Gastrocnemius medialis (tissue), 4 donors: ENCODE measurements around the gene ZBTB45. TPM values are rescaled to one million over a fixed set of nuclear protein-coding genes. Genes with fewer than 3 reads are reported as not detected.

ENCODE experiments used
- ATAC-seq, 2 donors: fragments of 150-250 bp; one replicate each; pipeline ENCODE4 v1.9.1; 2016
- DNase-seq, 2 donors: peaks; one replicate each; pipeline ENCODE4 v3.0.0-alpha.2; 2019
- H3K27ac ChIP-seq, 4 donors: fragments of 200-600 bp; sonication (generic); 1 replicate in 1 of 4; 2 replicates in 3 of 4; pipeline ENCODE4 v1.5.1; 2016 to 2018; ENCODE audit warnings: mild to moderate bottlenecking in 2 of 4, moderate library complexity in 1 of 4
- H3K27me3 ChIP-seq, 3 donors: fragments of 200-600 bp; sonication (generic) in 2 of 3; 1 replicate in 1 of 3; 2 replicates in 2 of 3; pipeline versions ENCODE4 v1.5.1 to v1.6.0; 2016 to 2019; ENCODE audit warnings: mild to moderate bottlenecking in 1 of 3, moderate library complexity in 1 of 3
- H3K36me3 ChIP-seq, 2 donors: fragments of 200-600 bp; sonication (generic) in 1 of 2; one replicate each; pipeline ENCODE4 v1.5.1; 2017 to 2018
- H3K4me1 ChIP-seq, 2 donors: fragments of 200-600 bp; sonication (generic) in 1 of 2; one replicate each; pipeline ENCODE4 v1.5.1; 2016 to 2017; ENCODE audit warnings: mild to moderate bottlenecking in 2 of 2
- H3K4me3 ChIP-seq, 4 donors: fragments of 200-600 bp; sonication (generic) in 3 of 4; 1 replicate in 1 of 4; 2 replicates in 3 of 4; pipeline ENCODE4 v1.5.1; 2016 to 2019; ENCODE audit warnings: mild to moderate bottlenecking in 2 of 4
- H3K9me3 ChIP-seq, 3 donors: fragments of 200-600 bp; sonication (generic) in 2 of 3; 1 replicate in 1 of 3; 2 replicates in 2 of 3; pipeline ENCODE4 v1.5.1; 2016 to 2019
- POLR2A ChIP-seq, 2 donors: fragments of 450-650 bp; IDR thresholded peaks; one replicate each; pipeline ENCODE4 v1.6.1; 2017; ENCODE audit warnings: antibody characterized with exemption in 2 of 2, mild to moderate bottlenecking in 2 of 2, moderate library complexity in 2 of 2
- in situ Hi-C, 4 donors: fragments of 200-750 bp; cut with MboI; loops; one replicate each; pipeline versions ENCODE4 v1.15.0 to v1.8.0; 2017; ENCODE audit warnings: low sequenced_read_pairs in 4 of 4
- intact Hi-C: fragments of 100-400 bp; cut with DNase I; formaldehyde crosslinking; loops from one replicate; pipeline ENCODE4 v1.15.1; 2023; ENCODE audit warnings: low total_unique reads
- total RNA-seq, 4 donors: library from RNA; depleted of rRNA; stranded (reverse); fragments of >200 nt; gene quantifications; one replicate each; pipeline versions ENCODE4 v1.1.0 to v1.2.3, GENCODE V29; 2016
- TF ChIP-seq, protein P1 (sequence below), 5 experiments: fragments of 450-650 bp in 3 of 5; fragments of 200-600 bp in 2 of 5; sonication (generic) in 2 of 5; IDR thresholded peaks in 4 of 5; conservative IDR thresholded peaks in 1 of 5; 1 replicate in 4 of 5; 2 replicates in 1 of 5; pipeline ENCODE4 v1.5.1; 2016 to 2019; ENCODE audit warnings: antibody characterized with exemption in 5 of 5, mild to moderate bottlenecking in 3 of 5, moderate library complexity in 3 of 5

Gene ZBTB45
- total RNA-seq, 4 donors from 2014 or later, result 5.9 to 12.2 (median 9.6) TPM

DNA sequence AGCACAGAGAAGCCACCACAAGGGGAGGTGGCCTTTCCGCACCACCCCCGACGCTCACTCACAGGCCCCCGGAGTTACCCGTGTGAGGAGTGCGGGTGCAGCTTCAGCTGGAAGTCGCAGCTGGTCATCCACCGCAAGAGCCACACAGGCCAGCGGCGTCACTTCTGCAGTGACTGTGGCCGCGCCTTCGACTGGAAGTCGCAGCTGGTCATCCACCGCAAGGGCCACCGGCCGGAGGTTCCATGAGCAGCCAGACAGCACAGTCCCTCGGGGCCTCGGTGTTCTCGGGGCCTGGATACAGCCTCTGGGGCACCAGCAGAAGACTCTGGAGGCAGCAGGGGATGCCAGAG is 39.2 kb downstream of the ZBTB45 start:
- peaks cover 0 to 11% of the 10 kb centered on the region in 2 donors for H3K36me3 ChIP-seq
- TF ChIP-seq POLR2A (IDR thresholded peaks at IDR 0.05), result no peak
- TF ChIP-seq, protein P1, sequence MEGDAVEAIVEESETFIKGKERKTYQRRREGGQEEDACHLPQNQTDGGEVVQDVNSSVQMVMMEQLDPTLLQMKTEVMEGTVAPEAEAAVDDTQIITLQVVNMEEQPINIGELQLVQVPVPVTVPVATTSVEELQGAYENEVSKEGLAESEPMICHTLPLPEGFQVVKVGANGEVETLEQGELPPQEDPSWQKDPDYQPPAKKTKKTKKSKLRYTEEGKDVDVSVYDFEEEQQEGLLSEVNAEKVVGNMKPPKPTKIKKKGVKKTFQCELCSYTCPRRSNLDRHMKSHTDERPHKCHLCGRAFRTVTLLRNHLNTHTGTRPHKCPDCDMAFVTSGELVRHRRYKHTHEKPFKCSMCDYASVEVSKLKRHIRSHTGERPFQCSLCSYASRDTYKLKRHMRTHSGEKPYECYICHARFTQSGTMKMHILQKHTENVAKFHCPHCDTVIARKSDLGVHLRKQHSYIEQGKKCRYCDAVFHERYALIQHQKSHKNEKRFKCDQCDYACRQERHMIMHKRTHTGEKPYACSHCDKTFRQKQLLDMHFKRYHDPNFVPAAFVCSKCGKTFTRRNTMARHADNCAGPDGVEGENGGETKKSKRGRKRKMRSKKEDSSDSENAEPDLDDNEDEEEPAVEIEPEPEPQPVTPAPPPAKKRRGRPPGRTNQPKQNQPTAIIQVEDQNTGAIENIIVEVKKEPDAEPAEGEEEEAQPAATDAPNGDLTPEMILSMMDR (IDR thresholded peaks at IDR 0.05 in 4 of 5, conservative IDR thresholded peaks at IDR 0.05 in 1 of 5), result no peak
- in situ Hi-C loops, result no loop called here
- H3K9me3 ChIP-seq, result no peaks in the 10 kb centered on the region
- ATAC-seq (no peak), DNase-seq (no peak)
- no peaks in the 10 kb centered on the region for H3K27me3 ChIP-seq
- intact Hi-C loops, result no loop called here
- H3K4me1 ChIP-seq, result peaks cover 7 to 12% of the 10 kb centered on the region in 2 donors
- H3K4me3 ChIP-seq, result no peak overlapping the region
- H3K27ac ChIP-seq, result no peak overlapping the region

DNA sequence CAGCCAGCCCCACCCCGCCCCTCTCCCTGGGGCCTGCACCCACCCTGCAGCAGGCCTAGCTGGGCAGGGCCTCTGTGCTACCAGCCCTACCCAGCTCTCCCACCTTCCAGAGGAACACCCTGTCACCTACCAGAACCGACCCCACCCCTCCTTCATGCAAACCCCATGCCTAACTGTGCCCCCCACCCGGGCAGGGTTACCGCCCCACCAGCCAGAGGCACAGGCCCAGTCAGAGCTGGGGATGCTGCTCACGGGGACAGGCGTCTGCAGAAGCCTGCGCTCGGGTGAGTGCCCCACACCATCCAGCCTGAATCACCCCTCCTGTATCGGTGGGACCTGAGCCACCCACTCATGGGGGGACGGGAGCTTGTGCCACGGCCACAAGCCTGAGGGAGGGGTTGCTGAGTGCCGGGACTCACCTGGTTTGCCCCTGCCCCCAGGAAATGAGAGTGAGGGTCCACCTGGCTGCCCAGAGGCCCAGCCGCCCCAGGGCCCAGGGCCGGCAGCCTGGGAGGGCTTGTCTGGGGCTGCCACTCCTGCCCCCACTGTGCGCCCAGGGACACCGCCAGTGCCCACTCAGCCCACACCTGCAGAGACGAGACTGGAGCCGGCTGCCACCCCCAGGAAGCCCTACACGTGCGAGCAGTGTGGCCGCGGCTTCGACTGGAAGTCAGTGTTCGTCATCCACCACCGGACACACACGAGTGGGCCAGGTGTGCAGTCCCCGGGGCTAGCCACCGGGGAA is 39.7 kb downstream of the ZBTB45 start:
- Histone ChIP-seq H3K4me3 (no peak overlapping the region), H3K36me3 (peaks cover 0 to 11% of the 10 kb centered on the region in 2 donors), H3K27ac (no peak overlapping the region), H3K27me3 (no peaks in the 10 kb centered on the region), H3K9me3 (no peaks in the 10 kb centered on the region), H3K4me1 (peaks cover 12 to 17% of the 10 kb centered on the region in 2 donors)
- in situ Hi-C loops (no loop called here), intact Hi-C loops (no loop called here)
- no peak for ATAC-seq
- DNase-seq, result no peak
- TF ChIP-seq POLR2A (IDR thresholded peaks at IDR 0.05), result no peak
- TF ChIP-seq, protein P1 (IDR thresholded peaks at IDR 0.05 in 4 of 5, conservative IDR thresholded peaks at IDR 0.05 in 1 of 5), result no peak

GRCh38 chr19:58479303-58479702 is 40.3 kb downstream of the ZBTB45 start:
- intact Hi-C loops, result no loop called here

DNA sequence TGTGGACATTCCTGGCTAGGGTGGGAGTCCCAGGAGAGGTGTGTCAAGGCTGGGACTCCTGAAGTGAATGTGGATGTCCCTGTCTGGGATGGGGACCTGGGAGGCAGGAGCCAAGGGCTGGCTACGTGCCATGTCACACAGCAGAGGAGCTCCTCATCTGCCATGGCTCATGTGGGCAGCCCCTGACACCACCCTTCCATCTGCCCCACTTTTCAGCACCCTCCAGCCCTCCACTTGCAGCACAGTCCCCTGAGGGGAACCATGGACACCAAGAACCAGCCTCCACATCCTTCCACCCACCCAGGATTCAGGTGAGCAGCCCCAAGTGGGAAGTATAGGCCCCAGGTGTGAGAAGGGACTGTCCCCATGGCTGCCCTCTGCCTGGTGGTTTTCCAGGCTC is 41.7 kb downstream of the ZBTB45 start:
- no peak overlapping the region for H3K27ac ChIP-seq
- intact Hi-C loops, result no loop called here
- ATAC-seq (no peak), DNase-seq (no peak)
- H3K27me3 ChIP-seq, result no peaks in the 10 kb centered on the region
- no peak overlapping the region for H3K4me3 ChIP-seq
- H3K9me3 ChIP-seq, result no peaks in the 10 kb centered on the region
- H3K4me1 ChIP-seq, result peaks cover 15 to 22% of the 10 kb centered on the region in 2 donors
- in situ Hi-C loops, result no loop called here
- TF ChIP-seq, protein P1 (IDR thresholded peaks at IDR 0.05 in 4 of 5, conservative IDR thresholded peaks at IDR 0.05 in 1 of 5), result no peak
- no peak for TF ChIP-seq POLR2A (IDR thresholded peaks at IDR 0.05)
- H3K36me3 ChIP-seq, result peaks cover 0 to 11% of the 10 kb centered on the region in 2 donors

More at GRCh38 chr19:58479303-58479702, 40.3 kb downstream of the ZBTB45 start:
- in situ Hi-C loops, result no loop called here
- no peak for DNase-seq
- peaks cover 0 to 11% of the 10 kb centered on the region in 2 donors for H3K36me3 ChIP-seq
- H3K9me3 ChIP-seq, result no peaks in the 10 kb centered on the region
- H3K4me1 ChIP-seq, result peaks cover 15 to 22% of the 10 kb centered on the region in 2 donors
- H3K27ac ChIP-seq, result no peak overlapping the region
- ATAC-seq, result no peak
- TF ChIP-seq, protein P1 (IDR thresholded peaks at IDR 0.05 in 4 of 5, conservative IDR thresholded peaks at IDR 0.05 in 1 of 5), result no peak
- H3K27me3 ChIP-seq, result no peaks in the 10 kb centered on the region
- no peak overlapping the region for H3K4me3 ChIP-seq
